HG02884 (cell line): ENCODE data around the gene ACTN3.
A peak's percentile ranks its signal among the peaks of the same experiment; 100 is the strongest.
"Not testable (repeated sequence)": the region's sequence is repeated elsewhere in the genome, so short reads cannot be mapped to it uniquely, and the experiment has no call there.

ENCODE experiments used
- ATAC-seq: cut with Tn5 transposase; IDR thresholded peaks from one replicate; pipeline ENCODE4 v1.9.1; 2021; ENCODE audit warnings: mild to moderate bottlenecking, moderate library complexity; ENCODE audit not compliant: unreplicated experiment

ACTN3 gene

DNA sequence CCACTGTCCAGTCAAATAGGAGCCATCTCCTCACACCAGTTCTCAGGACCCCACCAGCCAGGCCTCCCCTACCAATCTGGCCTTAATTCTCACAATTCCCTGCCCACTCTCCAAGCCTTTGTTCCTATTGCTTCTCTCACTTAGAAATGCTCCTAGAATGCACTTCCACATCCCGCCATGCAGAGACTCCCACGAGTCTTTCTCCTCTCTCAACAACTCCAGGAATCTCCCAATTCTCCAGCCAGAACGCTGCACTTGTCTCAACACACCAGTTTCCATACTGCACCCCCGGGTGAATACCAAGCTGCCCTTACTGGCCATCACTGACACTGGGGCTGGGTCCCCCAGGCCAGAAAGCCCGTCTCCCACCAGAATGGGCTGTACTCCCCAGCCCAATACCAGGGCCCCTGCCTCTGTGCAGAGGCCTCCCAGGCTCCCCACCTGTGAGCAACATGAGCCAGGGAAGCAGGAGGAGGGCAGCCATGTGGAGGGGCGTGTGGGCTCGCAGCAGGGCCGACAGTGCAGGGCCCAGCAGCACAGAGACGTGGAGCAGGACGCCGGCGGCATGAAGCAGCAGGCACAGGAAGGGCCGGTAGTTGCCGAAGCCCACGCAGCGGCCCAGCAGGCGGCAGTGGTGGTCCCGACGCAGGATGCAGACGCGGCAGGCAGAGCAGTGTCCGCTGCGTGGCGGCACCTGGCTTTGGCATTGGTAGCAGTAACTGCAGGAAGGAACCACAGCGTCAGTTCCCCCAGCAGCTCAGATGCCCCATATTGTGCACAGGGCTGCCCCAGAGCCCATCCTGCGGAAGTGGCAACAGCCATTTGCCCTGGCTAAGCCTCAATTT, 3.2 kb upstream of the ACTN3 start:
- no peak for ATAC-seq

DNA sequence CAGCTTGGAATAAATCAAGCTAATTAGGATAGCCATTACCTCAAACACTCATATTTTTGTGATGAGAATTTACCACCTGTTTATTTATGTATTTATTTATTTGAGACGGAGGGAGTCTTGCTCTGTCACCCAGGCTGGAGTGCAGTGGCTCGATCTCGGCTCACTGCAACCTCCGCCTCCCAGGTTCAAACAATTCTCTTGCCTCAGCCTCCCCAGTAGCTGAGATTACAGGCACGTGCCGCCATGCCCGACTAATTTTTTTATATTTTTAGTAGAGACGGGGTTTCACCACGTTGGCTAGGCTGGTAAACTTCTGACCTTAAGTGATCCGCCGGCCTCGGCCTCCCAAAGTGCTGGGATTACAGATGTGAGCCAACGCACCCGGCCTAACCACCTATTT, 1.8 kb upstream of the ACTN3 start:
- not testable (repeated sequence) for ATAC-seq

DNA sequence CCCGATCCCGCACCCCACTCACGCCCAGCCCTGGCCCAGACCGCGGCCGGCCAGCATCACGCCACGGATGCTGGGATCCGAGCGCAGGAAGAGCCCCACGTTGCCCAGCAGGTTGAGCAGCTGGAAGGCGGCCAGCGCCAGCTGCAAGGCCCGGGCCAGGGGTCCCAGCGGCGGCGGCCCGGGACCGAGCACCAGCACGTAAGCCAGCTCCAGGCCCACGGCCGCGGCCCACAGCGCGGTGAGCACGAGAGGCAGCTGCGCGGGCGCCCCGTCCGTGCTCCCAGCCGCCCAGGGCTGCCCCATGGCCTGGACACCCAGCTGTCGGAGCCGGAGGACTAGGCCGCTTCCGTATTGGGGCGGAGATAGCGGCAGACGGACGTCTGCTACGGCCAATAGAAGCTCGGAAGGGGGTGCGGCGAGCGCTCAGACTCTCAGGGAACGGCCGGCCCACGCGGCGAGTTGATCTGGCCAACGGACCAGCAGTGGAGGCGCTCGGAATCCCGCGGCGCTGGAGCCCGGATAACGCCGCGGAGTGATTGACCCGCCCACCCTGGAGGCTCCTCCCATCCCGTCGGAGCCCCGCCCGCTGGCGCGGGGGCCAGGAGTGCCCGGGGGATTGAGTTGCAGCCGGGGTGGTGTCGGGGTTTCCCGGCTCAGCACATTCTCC, 869 bp upstream of the ACTN3 start, which contains the start of gene ZDHHC24:
TSS of gene ZDHHC24 (minus strand) at position 348 of the 667 bp plus-strand sequence. CDS start at position 303, 45 bp downstream.
- ATAC-seq, result peak; percentile 84

DNA sequence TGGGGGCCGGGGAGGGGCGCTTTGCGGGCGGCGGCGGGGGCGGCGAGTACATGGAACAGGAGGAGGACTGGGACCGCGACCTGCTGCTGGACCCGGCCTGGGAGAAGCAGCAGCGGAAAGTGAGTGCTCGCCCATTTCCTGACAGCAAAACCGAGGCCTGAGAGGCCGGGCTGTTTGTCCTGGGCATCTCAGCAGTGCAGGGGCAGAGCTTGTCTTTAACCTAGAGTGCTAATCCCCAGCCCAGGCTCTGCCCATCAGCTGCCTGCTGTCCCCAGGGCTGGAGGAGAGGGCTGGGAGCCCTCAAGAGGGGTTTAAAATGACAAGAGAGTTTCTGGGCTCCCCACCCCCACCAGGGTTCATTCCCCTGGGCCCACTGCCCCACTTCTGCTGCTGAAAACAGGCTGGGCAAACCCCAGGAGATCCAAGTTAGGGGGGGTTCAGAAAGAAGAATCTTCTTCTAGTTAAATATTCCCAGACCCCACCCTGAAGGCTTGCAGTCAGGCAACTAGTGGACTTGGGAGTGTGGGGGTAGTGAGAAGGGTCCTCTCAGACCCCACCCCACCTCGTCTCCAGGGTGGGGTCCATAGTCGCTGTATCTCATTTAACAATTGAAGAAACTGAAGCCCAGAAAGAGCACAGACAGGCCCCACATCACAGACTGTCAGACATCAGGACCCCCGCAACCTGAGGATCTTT, 411 bp downstream of the ACTN3 start:
- no peak for ATAC-seq

DNA sequence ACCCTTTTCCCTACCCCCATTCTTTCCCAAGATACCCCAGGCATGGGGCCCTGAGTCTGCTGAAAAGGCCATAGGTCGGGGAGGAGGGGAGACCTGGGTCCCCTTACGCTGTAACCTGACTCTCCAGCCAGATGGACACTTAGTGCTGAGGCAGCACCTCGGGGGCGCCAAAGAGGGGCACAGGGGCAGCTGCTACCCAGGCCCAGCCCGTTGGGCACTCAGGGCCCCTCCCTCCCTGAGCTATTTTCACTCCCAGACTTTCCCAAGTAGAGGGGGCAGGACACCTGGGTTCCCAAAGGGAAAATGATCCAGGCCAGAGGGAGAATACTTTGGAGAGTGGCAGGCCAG, 933 bp downstream of the ACTN3 start:
- ATAC-seq, result no peak

DNA sequence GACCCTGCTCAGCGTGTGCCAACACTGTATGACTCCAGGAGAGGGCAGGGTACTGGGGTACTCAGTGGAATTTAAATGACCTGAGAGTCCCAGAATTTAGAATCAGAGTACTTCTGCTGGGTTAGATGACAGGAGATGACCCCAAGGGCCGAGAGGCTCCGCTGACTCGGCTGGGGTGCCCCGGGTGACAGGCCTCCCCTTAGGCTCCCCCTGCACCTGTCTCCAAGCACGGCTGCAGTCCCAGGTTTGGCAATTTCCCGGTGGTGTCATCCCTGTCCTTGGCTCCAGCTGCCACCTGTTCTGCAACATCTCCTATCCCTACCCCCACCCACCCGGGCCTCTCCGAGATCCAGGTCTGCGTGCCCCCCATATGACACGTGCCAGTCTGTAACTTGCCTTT, 1.3 kb downstream of the ACTN3 start:
- no peak for ATAC-seq

DNA sequence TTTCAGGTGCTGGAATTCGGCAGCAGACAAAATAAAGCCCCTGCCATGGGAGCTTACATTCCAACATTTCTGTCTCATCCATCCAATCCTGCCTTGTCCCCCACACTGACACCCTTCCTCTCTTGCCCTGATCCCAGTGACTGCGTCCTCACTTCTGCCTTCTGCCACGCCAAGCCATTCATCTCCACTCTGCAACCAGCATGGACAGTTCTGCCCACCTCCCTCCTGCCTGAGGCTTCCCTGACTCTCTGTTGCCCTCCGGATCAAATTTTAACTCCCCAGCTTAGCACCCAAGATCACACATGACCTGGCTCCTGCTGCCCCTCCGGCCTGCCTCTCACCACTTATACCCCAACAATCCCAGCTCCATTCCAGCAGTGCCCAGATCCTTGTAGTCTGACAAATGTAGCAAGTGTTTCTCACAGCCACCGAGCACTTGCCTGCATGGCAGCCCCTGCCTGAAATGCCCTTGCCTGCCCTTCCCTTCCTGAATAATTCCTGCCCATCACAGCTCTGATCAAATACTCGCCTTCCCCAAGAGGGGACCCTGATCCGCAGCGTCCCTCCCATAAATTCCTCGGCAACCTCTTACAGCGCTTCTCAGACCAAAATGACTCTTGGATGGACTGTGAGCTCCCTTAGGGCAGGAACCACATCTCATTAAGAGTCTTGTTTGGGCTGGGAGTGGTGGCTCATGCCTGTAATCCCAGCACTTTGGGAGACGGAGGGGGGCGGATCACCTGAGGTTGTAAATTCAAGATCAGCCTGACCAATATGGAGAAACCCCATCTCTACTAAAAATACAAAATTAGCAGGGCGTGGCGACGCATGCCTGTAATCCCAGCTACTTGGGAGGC, 2.3 kb downstream of the ACTN3 start:
- ATAC-seq, result no peak

DNA sequence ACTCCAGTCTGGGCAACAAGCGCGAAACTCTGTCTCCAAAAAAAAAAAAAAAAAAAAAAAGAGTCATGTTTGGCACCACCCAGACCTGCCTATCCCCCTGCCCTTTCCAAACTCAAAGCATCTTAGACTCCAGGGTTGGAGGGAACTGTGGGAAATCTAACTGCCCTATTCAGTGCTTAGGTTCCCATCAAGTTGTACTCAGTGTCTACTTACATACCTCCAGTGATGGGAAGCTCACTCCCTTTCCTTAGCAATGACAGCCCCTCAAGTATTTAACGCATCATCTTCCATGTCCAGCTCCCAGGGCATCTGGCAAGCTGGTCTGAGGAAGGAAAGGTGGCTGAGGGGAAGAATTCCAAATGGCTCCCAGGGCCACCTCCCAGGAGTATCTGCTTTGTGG, 3.0 kb downstream of the ACTN3 start:
- ATAC-seq, result no peak

DNA sequence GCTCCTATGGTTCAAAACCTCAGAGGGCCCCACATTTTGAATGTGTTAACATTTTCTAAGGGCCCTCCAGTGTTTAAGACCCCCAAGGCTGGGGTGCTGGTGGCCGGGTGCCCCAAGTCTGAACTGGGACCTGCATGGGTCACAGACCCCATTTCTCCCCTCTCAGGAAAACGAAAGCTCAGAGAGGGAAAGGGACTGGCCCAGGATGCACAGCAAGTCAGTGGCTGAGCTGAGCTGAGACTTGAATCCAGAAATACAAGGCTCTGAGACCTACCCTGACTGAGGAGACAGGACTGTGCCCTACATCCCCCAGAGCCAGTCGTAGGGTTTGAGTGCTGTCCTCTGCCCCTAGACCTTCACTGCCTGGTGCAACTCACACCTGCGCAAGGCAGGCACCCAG, 4.2 kb downstream of the ACTN3 start:
- no peak for ATAC-seq

DNA sequence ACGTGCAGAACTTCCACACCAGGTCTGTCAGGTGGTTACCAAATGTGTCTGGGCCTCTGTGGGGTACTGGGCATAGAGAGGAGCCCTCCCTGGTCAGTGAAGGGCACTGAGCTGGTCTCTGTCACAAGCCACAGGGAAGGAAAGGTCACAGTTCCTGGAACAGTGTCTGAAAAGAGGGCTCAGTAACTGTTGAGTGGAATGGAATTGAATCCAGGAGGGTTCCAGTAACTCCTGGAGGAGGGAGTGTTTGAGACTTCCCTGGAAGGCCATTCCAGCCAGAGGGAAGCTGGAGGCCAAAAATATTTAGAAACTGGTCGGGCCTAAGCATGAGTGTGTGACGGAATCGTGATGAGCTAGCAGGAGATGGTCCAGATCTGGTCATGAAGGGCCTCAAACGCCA, 7.9 kb downstream of the ACTN3 start:
- no peak for ATAC-seq

DNA sequence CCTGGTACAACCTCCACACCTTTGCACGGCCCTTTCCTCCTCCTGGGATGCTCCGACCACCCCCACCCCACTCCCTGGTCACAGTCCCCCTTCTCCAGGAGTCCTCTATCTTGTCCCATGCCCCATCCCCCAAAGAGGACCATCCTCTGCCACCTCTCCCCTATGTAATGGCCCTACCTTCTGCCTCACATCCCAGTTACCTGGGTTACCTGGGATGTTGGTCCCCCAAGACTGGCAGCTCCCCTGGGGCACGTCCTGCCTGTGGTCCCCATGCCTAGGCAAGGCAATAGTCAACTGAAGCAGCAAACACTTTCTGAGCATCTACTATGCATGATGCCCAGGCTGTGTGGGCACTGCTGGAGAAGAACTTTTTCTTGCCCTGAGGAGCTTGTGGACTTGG, 8.7 kb downstream of the ACTN3 start:
- ATAC-seq, result no peak

DNA sequence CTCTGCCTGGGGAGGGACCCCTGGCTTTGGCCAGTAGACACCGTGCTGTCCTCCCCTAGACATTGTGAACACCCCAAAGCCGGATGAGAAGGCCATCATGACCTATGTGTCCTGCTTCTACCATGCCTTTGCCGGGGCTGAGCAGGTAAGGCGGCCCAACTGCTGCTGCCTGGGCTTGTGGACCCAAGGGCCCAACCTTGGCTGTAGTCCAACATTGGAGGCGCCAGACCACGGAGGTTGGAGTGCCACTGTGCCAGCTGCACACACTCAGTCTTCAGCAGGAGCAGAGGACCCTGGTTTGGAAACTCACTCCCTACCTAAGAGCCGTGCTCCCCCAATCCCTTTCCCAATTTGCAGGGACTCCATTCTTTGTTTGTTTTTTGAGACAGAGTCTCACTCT, 9.4 kb downstream of the ACTN3 start:
- ATAC-seq, result no peak

DNA sequence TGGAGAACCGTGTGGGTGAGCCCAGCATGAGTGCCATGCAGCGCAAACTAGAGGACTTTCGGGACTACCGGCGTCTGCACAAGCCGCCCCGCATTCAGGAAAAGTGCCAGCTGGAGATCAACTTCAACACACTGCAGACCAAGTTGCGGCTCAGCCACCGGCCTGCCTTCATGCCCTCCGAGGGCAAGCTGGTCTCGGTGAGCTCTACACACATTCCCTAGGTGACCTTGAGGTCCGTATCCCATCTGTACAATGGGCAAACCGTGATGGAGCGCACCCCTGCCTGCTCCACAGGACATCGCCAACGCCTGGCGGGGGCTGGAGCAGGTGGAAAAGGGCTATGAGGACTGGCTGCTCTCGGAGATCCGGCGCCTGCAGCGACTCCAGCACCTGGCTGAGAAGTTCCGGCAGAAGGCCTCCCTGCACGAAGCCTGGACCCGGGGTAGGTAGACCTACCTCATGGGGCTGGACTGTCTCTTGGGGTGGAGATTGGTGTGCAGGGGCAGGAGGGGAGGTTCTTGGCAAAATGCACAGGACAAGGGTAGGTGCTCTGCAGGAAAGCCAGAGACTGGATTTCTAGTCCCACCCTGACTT, 11.1 kb downstream of the ACTN3 start:
- ATAC-seq, result no peak

DNA sequence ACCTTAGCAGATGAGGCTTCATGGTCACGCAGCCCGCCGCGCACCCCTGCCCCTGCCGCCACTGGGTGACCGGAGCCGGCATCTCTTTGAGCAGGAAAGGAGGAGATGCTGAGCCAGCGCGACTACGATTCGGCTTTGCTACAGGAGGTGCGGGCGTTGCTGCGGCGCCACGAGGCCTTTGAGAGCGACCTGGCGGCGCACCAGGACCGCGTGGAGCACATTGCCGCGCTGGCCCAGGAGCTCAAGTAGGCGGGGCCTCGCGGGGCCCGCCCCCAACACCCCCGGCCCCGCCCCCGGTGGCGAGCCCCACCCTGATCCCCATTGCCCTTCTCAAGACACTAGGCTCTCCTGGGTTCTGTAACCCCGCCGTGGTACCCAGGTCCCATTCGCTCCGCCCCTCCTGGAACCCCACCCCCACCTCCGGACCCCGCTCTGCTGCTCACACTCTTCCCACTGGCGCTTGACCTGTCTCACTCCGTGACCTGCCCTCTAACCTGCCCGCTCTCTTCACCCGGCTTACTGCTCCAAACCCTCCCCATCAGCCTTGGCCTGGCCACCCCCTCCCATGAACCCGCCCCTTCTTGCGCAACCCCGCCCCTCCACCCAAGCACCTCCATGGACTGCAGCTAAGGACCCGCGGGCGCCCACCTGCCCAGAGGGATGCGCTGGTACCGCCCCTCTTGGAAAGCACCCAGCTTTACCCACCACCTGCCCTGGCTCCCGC, 12.6 kb downstream of the ACTN3 start:
- no peak for ATAC-seq

DNA sequence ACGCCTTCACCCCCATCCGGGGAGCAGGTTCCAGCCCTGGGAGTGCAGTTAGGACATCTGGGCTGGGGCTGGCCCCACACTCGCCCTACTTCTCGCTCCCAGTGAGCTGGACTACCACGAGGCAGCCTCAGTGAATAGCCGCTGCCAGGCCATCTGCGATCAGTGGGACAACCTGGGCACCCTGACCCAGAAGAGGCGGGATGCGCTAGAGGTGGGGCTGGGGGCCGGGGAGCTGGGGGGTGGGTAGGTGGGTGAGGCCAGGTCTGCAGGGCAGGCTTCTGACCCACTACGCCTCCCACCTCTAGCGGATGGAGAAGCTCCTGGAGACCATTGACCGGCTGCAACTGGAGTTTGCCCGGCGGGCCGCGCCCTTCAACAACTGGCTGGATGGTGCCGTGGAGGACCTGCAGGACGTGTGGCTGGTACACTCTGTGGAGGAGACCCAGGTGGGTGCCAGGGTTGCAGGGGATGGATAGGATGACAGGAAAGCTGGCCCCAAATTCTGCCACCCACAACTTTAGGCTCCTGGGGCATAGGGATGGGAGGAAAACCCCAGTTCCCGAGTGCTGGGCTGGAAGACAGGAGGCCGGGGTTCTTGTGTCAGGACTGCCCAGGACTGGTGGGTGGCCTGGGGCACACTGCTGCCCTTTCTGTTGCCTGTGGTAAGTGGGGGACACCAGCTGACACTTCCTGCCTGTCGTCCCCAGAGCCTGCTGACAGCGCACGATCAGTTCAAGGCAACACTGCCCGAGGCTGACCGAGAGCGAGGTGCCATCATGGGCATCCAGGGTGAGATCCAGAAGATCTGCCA, 13.4 kb downstream of the ACTN3 start:
- ATAC-seq, result no peak

DNA sequence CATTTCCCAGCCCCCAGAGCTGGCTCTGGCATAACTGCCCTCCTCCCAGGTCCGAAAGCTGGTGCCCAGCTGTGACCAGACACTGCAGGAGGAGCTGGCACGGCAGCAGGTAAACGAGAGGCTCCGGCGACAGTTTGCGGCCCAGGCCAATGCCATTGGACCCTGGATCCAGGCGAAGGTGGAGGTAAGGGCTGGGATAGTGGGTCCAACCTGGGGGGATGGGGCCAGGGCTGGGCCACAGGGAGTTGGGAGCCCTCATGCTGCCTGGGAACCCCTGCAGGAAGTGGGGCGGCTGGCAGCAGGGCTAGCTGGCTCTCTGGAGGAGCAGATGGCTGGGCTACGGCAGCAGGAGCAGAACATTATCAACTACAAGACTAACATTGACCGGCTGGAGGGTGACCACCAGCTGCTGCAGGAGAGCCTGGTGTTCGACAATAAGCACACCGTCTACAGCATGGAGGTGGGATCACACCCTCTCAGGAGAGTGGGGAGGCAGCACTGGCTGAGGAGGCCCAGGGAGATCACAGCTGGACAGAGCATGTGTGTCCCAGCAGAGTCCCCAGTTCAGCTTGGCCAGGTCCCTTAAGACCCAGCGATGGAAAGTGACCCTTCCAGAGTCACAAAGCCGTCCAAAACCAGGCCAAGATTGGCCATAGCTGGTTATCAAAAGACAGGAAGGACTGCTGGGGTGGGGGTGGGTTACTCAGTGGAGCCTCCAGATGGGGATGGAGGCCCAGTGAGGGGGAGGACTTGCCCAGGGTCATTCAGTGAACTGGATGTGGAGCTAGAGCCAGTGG, 14.7 kb downstream of the ACTN3 start:
- ATAC-seq, result no peak

DNA sequence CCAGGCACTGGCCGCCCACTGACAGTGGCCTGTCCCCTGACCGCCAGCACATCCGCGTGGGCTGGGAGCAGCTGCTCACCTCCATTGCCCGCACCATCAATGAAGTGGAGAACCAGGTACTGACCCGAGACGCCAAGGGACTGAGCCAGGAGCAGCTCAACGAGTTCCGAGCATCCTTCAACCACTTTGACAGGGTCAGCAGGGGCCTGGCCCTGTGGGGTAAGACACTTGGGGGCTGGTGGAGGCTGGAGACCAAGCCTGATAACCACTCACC, 15.2 kb downstream of the ACTN3 start:
- no peak for ATAC-seq

DNA sequence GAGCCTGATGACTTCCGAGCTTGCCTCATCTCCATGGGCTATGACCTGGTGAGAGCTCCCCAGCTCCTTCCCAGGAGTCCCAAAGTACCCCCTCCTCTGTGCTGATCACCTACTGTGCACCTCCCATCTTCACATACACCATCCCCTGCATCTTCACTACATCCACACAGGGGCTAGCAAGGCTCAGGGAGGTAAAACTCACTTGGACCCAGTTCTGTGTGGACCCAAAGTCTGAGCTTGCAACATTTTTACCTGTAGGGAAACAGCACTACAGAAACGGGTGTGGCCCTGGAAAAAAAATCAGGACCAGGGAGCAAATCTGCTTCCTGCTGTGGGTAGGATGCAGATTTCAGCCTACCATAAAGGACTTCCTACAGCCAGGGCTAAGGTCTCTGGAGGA, 15.6 kb downstream of the ACTN3 start:
- no peak for ATAC-seq
